GM12874 (cell line): ENCODE data around the gene MPL.
A peak's percentile ranks its signal among the peaks of the same experiment; 100 is the strongest.

Experiments used
- TF ChIP-seq, protein P1 (sequence below): IDR thresholded peaks from 2 replicates; pipeline ENCODE4 v1.5.1; 2011; ENCODE audit warnings: low read depth, mild to moderate bottlenecking, control low read depth, low read length, moderate library complexity; ENCODE audit not compliant: insufficient read depth

MPL gene

DNA sequence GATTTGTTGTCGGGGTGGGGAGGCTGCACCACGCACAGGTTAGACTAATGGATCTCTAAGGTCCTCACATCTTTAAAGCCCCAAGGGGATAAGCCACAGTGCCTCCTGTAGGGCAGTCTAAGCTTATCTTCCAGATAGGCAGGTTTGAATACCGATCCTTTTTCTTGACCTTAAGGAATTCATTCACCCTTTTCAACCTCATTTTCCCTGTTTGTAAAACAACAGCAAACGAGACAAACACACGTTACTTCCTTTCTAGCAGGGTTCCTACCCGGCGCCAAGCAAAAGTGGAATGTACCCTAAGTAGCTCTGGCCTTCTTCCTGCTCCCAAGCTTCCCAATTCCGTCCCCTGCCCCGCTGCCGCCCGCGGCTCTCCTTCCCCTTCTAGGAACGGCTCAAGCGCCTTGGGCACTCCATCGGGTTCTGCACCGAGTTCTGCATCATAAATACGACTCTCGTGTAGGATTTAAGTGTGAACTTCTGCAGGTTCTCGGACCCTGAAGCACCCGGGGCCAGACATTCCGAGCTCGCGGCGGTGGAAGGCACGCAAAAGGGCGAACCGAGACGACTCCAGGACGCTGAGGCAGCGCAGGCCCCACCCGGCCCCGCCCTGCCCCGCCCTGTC lies 20.6 kb downstream of the MPL start:
- TF ChIP-seq, protein P1, sequence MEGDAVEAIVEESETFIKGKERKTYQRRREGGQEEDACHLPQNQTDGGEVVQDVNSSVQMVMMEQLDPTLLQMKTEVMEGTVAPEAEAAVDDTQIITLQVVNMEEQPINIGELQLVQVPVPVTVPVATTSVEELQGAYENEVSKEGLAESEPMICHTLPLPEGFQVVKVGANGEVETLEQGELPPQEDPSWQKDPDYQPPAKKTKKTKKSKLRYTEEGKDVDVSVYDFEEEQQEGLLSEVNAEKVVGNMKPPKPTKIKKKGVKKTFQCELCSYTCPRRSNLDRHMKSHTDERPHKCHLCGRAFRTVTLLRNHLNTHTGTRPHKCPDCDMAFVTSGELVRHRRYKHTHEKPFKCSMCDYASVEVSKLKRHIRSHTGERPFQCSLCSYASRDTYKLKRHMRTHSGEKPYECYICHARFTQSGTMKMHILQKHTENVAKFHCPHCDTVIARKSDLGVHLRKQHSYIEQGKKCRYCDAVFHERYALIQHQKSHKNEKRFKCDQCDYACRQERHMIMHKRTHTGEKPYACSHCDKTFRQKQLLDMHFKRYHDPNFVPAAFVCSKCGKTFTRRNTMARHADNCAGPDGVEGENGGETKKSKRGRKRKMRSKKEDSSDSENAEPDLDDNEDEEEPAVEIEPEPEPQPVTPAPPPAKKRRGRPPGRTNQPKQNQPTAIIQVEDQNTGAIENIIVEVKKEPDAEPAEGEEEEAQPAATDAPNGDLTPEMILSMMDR: peak; percentile 50; the same call in 1 of the 2 replicates

DNA sequence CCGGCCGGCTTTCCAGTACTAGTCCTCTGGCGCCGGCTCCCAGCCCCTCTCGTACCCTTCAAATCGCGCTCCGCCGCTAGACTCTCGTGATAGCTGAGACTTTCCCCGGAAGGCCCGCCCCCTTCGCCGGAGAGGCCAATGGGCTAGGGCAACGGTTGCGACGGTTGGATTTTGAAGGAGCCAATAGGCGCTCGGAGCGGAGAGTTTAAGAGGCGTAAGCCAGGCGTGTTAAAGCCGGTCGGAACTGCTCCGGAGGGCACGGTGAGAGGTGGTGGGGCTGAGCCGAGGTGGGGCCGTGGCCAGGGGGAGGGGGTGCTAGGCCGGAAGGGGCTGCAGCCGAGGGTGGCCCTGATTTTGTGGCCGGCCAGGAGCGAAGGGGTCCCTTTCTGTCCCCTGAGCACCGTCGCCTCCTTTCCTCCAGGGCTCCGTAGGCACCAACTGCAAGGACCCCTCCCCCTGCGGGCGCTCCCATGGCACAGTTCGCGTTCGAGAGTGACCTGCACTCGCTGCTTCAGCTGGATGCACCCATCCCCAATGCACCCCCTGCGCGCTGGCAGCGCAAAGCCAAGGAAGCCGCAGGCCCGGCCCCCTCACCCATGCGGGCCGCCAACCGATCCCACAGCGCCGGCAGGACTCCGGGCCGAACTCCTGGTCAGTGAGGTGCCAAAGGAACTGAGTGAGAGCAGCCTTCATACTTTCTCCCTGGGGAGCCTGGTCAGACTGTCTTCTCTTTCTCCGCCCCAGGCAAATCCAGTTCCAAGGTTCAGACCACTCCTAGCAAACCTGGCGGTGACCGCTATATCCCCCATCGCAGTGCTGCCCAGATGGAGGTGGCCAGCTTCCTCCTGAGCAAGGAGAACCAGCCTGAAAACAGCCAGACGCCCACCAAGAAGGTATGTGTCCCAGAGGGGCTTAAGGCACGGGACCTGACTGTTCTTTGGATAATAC lies 21.4 kb downstream of the MPL start, which contains the start of gene CDC20:
TSS of gene CDC20 (plus strand) at position 236 of the 948 bp plus-strand sequence. CDS start at position 471, 235 bp downstream.
- TF ChIP-seq, protein P1: no peak

DNA sequence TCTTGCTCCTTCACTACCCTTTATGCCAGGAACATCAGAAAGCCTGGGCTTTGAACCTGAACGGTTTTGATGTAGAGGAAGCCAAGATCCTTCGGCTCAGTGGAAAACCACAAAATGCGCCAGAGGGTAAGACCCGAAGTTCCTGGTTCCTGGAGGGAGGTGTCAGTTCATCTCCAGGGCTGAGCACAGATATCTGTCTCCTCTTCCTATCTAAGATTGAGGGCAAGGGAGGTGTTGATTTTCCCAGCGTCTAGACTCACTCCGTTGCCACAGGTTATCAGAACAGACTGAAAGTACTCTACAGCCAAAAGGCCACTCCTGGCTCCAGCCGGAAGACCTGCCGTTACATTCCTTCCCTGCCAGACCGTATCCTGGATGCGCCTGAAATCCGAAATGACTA lies 22.1 kb downstream of the MPL start:
- TF ChIP-seq, protein P1: no peak

DNA sequence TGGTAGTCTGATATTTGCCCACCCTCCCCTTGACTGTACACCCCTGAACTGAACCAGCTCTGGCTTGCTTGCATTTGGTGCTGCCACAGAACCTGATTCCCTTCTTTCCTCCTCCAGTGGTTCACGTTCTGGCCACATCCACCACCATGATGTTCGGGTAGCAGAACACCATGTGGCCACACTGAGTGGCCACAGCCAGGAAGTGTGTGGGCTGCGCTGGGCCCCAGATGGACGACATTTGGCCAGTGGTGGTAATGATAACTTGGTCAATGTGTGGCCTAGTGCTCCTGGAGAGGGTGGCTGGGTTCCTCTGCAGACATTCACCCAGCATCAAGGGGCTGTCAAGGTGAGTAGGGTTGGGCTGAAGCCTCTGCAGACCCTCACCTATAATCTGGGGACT lies 23.0 kb downstream of the MPL start:
- TF ChIP-seq, protein P1: no peak

DNA sequence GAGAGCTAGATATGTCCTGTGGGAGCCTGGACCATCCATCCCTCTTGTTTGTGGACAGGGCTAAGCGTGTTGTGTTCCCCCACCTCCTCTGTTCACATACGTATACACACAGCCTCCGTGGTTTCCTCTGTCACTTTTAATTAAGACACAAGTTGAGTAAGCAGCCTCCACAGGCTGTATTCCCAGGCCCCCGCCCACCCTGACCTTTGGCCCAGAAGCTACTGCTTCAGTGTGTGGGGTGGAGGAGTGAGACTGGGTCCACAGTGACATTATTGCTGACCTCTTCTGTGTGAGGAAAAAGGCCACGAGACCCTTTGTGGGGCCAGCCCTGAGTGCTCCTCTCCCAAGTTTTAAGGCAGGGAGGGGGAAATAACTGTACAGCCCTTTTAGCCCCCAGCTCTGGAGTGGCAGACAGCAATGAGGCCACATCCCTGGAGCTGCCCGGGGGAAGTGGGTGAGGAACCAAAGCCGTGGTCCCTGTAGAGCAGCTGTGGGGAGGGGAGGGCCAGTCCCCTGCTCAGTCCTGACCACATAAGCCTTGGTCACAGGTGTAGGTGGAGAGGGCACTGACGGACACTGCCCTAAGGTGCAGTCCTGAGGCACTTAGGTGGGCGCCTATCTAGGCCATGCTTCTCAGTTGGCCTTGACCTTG lies 25.8 kb downstream of the MPL start:
- TF ChIP-seq, protein P1: no peak

DNA sequence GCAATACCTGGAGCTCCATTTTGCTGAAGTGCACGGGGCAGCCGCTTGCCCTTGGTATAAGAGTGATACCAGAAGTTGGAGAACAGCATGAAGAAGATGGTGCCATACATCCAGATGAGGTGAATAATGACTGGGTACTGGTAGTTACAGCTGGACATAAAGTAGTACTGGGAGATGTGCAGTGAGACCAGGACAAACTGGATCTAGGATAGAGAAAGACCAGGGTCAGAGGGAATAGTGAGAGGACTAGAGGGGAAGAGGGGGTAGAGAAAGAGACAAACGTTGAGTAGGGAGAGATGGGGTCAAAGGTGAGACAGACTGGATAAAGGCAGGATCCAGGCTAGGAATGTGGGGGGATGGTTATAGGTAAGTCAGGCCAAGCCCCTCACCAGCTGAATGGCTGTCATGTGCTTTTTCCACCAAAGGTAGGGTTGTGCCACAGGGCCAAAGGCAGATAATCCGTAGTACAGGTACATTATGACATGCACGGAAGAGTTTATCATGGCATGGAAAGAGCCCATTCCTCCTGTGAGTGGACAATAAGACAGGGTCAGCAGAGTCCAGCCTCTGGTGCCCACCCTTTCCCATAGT lies 26.4 kb downstream of the MPL start:
- TF ChIP-seq, protein P1: no peak

DNA sequence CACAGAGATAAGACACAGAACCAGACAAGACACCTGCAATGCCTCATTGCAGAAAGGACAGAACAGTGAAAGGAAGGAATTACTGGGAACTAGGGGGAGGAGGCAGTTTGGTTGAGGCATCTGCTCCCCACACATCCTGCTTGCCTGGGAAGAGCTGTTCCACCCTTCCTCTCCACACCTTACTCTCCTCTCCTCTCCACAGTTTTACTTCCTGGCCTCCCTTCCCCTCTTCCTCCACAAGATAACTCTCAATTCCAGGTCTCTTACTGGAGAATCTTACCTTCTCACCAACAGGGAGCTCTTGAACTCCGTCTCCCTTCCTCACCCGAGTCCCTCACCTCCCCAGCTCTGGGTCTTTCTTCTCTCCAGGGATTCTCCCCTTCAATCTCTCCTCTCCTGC lies 28.1 kb downstream of the MPL start:
- TF ChIP-seq, protein P1: no peak
